HEK293 (cell line): ENCODE measurements around the gene RAX2.

Experiments
- CTCF ChIA-PET: fragments of 350-600 bp; formaldehyde crosslinking; extraction: SDS; loops from one replicate; lab custom pipeline; 2021; ENCODE audit warnings: antibody characterized with exemption; lab: Yijun Ruan, JAX
- POLR2A ChIA-PET: fragments of 300-600 bp; formaldehyde crosslinking; extraction: SDS; loops from one replicate; lab custom pipeline; 2020; ENCODE audit warnings: antibody characterized with exemption, inconsistent platforms; lab: Yijun Ruan, JAX
- H3K27ac ChIP-seq: fragments of 200-500 bp; sonication (Bioruptor generic); 2 replicates; pipeline ENCODE4 v1.5.1; 2014; ENCODE audit warnings: low read depth, low read length, control low read depth, inconsistent platforms; ENCODE audit errors: extremely low read depth
- H3K36me3 ChIP-seq, 2 experiments: fragments of 200-500 bp in 1 of 2; sonication (Bioruptor generic) in 1 of 2; 1 replicate in 1 of 2; 2 replicates in 1 of 2; pipeline ENCODE4 v1.5.1; 2014 to 2017; ENCODE audit warnings: inconsistent platforms in 2 of 2, low read length in 2 of 2; ENCODE audit not compliant: control insufficient read depth in 2 of 2, insufficient read depth in 1 of 2
- H3K4me1 ChIP-seq: fragments of 200-500 bp; sonication (Bioruptor generic); 2 replicates; pipeline ENCODE4 v1.5.1; 2014; ENCODE audit warnings: mild to moderate bottlenecking, low read length, inconsistent platforms; ENCODE audit not compliant: control insufficient read depth, insufficient read depth
- H3K4me3 ChIP-seq: 2 replicates; pipeline ENCODE4 v1.5.1; 2011; ENCODE audit warnings: low read depth, mild to moderate bottlenecking, control low read depth, low read length, moderate library complexity
- H3K9me3 ChIP-seq: fragments of 200-500 bp; sonication (Bioruptor generic); 2 replicates; pipeline ENCODE4 v1.5.1; 2014; ENCODE audit warnings: low read depth, low read length, inconsistent platforms; ENCODE audit not compliant: control insufficient read depth, insufficient read depth
- GLIS1 ChIP-seq: fragments of 450-650 bp; formaldehyde crosslinking; IDR thresholded peaks from 2 replicates; pipeline ENCODE4 v1.5.1; 2016; ENCODE audit warnings: missing biosample characterization, missing genetic modification characterization
- KLF7 ChIP-seq: fragments of 450-650 bp; formaldehyde crosslinking; IDR thresholded peaks from 2 replicates; pipeline ENCODE4 v1.5.1; 2016; ENCODE audit warnings: missing biosample characterization, missing genetic modification characterization, borderline replicate concordance
- MEIS1 ChIP-seq: sonication (generic); formaldehyde crosslinking; IDR thresholded peaks from 2 replicates; pipeline ENCODE4 v1.8.1; 2022; ENCODE audit warnings: missing genetic modification reagents, mild to moderate bottlenecking, borderline replicate concordance
- OVOL3 ChIP-seq: fragments of 450-650 bp; formaldehyde crosslinking; IDR thresholded peaks from 2 replicates; pipeline ENCODE4 v1.5.1; 2016; ENCODE audit warnings: missing biosample characterization, missing genetic modification characterization
- PBX3 ChIP-seq: sonication (generic); formaldehyde crosslinking; IDR thresholded peaks from 2 replicates; pipeline ENCODE4 v1.8.1; 2022; ENCODE audit warnings: mild to moderate bottlenecking, moderate library complexity, missing genetic modification reagents
- ZBTB20 ChIP-seq: fragments of 450-650 bp; formaldehyde crosslinking; IDR thresholded peaks from 2 replicates; pipeline ENCODE4 v1.5.1; 2016; ENCODE audit warnings: missing biosample characterization, missing genetic modification characterization
- ZBTB26 ChIP-seq: fragments of 450-650 bp; formaldehyde crosslinking; optimal IDR thresholded peaks from 2 replicates; pipeline ENCODE3; 2016; ENCODE audit warnings: missing biosample characterization, mild to moderate bottlenecking, missing genetic modification characterization
- ZBTB49 ChIP-seq: fragments of 450-650 bp; formaldehyde crosslinking; IDR thresholded peaks from 2 replicates; pipeline ENCODE4 v1.5.1; 2016; ENCODE audit warnings: missing biosample characterization, missing genetic modification characterization, low read depth
- ZNF140 ChIP-seq: fragments of 450-650 bp; formaldehyde crosslinking; IDR thresholded peaks from 2 replicates; pipeline ENCODE4 v1.5.1; 2016; ENCODE audit warnings: missing biosample characterization, missing genetic modification characterization
- ZNF174 ChIP-seq: fragments of 450-650 bp; formaldehyde crosslinking; IDR thresholded peaks from 2 replicates; pipeline ENCODE4 v1.5.0; 2017; ENCODE audit warnings: missing biosample characterization, mild to moderate bottlenecking, missing genetic modification characterization
- ZNF184 ChIP-seq: fragments of 450-650 bp; IDR thresholded peaks from 2 replicates; pipeline ENCODE4 v1.5.1; 2018; ENCODE audit warnings: missing biosample characterization, mild to moderate bottlenecking, missing genetic modification characterization
- ZNF19 ChIP-seq: fragments of 450-650 bp; formaldehyde crosslinking; IDR thresholded peaks from 2 replicates; pipeline ENCODE4; 2016; ENCODE audit warnings: missing biosample characterization, missing genetic modification characterization, low read depth
- ZNF24 ChIP-seq: fragments of 450-650 bp; formaldehyde crosslinking; IDR thresholded peaks from 2 replicates; pipeline ENCODE4 v1.5.1; 2016; ENCODE audit warnings: missing biosample characterization, missing genetic modification characterization
- ZNF350 ChIP-seq: fragments of 450-650 bp; formaldehyde crosslinking; IDR thresholded peaks from 2 replicates; pipeline ENCODE4 v1.5.0; 2017; ENCODE audit warnings: missing biosample characterization, mild to moderate bottlenecking, missing genetic modification characterization
- ZNF473 ChIP-seq: fragments of 450-650 bp; formaldehyde crosslinking; IDR thresholded peaks from 2 replicates; pipeline ENCODE4 v1.5.1; 2017; ENCODE audit warnings: missing biosample characterization, missing genetic modification characterization
- ZNF610 ChIP-seq: fragments of 450-650 bp; formaldehyde crosslinking; IDR thresholded peaks from 2 replicates; pipeline ENCODE4 v1.5.1; 2016; ENCODE audit warnings: missing biosample characterization, missing genetic modification characterization, borderline replicate concordance
- ZNF677 ChIP-seq: fragments of 450-650 bp; IDR thresholded peaks from 2 replicates; pipeline ENCODE4 v1.5.0; 2018; ENCODE audit warnings: missing biosample characterization, mild to moderate bottlenecking, missing genetic modification characterization, moderate library complexity
- ZNF701 ChIP-seq: fragments of 450-650 bp; formaldehyde crosslinking; IDR thresholded peaks from 2 replicates; pipeline ENCODE4 v1.5.1; 2016; ENCODE audit warnings: missing biosample characterization, missing genetic modification characterization
- ZNF830 ChIP-seq: fragments of 450-650 bp; IDR thresholded peaks from 2 replicates; pipeline ENCODE4 v1.5.0; 2018; ENCODE audit warnings: missing biosample characterization, missing genetic modification characterization, low read depth, mild to moderate bottlenecking, moderate library complexity
- TF ChIP-seq, protein P1 (sequence below): fragments of 450-650 bp; formaldehyde crosslinking; IDR thresholded peaks from 2 replicates; pipeline ENCODE4 v1.5.1; 2017; ENCODE audit warnings: missing biosample characterization, missing genetic modification characterization
- TF ChIP-seq, protein P2 (sequence below): fragments of 450-650 bp; formaldehyde crosslinking; IDR thresholded peaks from 2 replicates; pipeline ENCODE4 v1.5.1; 2017; ENCODE audit warnings: missing biosample characterization, mild to moderate bottlenecking, missing genetic modification characterization, moderate library complexity

RAX2 gene

DNA sequence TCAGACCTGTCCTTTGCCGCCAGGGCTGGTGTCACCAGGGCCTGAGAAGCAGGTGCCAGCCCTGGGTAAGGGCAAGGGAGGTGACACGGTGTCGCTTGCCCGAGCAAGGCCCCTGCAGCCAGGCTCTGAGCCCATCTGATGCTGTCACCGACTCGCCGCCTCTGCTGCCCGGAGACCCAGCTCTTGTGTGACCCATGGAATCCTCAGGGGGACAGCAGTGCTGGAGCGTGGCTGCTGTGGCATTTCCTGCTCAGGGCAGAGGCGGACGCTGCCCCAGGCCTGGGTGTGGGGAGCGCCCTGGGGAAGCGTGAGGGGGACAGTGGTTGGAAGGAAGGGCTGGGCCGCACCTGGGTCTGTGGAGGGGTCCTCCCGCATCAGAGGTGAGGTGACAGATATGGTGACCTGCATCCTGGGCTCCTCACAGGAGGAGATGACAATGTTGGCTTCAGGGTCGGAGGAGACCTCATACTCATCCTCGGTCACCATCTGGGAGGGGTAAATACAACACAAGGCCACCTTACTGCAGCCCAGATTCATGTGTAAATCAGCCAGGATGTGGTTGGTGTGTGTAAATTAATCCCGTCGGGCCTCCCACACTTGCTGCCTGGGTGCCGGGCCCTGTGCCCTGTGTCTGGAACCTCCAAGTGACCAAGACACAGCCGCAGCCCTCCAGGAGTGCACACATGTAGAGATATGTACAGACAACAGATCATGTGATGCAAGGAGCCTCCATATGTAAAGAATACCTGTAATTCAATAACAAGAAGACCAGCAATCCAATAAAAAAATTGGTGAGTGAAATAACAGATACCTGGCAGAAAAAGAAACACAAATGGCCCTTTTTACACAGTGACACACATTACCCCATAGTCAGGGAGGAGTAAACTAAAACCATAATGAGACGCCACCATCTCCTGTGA, 41.7 kb upstream of the RAX2 start (continued):
- TF ChIP-seq OVOL3 (tag by site-specific recombination) (no peak), GLIS1 (tag by site-specific recombination) (no peak), ZNF19 (tag by site-specific recombination) (no peak)

DNA sequence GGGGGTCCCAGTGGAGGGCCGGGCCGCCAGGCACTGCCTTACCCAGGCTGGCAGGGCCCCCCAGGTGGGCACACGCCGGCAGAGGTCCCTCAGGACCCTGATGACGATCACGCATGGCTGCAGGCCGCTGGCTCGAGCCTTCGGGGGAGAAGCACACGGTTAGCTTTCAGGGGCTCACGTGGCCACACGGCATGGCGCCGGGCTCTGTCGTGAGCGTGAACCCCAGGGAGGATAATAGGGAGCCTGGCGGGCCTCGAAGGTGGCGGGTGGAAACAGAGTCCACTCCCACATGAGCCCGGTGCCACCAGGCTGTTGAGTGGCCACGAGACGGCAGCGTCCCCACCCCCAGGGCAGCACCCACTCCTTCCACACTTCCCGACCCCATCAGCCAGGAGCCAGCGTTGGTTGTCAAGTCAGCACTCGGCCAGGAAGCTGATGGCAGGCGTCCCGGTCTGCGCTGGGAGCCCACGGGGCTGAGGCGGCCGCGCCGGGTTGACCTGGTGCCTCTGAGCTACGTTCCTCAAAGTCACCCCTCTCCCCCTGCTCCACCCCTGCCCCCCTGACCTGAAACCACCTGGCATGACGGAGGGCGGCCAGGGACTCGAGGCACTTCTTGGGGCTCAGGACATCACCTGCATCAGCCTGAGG, 38.8 kb upstream of the RAX2 start:
- Histone ChIP-seq H3K9me3 (no peaks in the 10 kb centered on the region), H3K36me3 (no peaks in the 10 kb centered on the region), H3K27ac (no peak overlapping the region), H3K4me1 (no peaks in the 10 kb centered on the region), H3K4me3 (no peak overlapping the region)
- ChIA-PET CTCF (interaction anchor here (2.9 kb wide), 1 partner anchor 11 kb away, joined by 15 read pairs; no protein-coding TSS in a partner anchor), POLR2A (interaction anchor here (0.6 kb wide), 1 partner anchor 60 kb away, joined by 6 read pairs; no protein-coding TSS in a partner anchor)
- no peak for TF ChIP-seq ZNF350 (tag by site-specific recombination)
- TF ChIP-seq MEIS1 (CRISPR knock-in tag) = no peak
- TF ChIP-seq ZBTB20 (tag by site-specific recombination) = no peak
- TF ChIP-seq ZNF610 (tag by site-specific recombination) = no peak
- TF ChIP-seq ZNF174 (tag by site-specific recombination) = no peak
- TF ChIP-seq, protein P1, sequence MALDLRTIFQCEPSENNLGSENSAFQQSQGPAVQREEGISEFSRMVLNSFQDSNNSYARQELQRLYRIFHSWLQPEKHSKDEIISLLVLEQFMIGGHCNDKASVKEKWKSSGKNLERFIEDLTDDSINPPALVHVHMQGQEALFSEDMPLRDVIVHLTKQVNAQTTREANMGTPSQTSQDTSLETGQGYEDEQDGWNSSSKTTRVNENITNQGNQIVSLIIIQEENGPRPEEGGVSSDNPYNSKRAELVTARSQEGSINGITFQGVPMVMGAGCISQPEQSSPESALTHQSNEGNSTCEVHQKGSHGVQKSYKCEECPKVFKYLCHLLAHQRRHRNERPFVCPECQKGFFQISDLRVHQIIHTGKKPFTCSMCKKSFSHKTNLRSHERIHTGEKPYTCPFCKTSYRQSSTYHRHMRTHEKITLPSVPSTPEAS (tag by site-specific recombination) = no peak
- TF ChIP-seq ZNF473 (tag by site-specific recombination) = no peak
- no peak for TF ChIP-seq ZNF184 (tag by site-specific recombination)
- TF ChIP-seq PBX3 (CRISPR knock-in tag) = no peak
- TF ChIP-seq, protein P2, sequence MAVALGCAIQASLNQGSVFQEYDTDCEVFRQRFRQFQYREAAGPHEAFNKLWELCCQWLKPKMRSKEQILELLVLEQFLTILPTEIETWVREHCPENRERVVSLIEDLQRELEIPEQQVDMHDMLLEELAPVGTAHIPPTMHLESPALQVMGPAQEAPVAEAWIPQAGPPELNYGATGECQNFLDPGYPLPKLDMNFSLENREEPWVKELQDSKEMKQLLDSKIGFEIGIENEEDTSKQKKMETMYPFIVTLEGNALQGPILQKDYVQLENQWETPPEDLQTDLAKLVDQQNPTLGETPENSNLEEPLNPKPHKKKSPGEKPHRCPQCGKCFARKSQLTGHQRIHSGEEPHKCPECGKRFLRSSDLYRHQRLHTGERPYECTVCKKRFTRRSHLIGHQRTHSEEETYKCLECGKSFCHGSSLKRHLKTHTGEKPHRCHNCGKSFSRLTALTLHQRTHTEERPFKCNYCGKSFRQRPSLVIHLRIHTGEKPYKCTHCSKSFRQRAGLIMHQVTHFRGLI (tag by site-specific recombination) = no peak
- TF ChIP-seq ZNF830 (tag by site-specific recombination) = no peak
- no peak for TF ChIP-seq ZNF24 (tag by site-specific recombination)
- TF ChIP-seq ZBTB26 (tag by site-specific recombination) = no peak
- no peak for TF ChIP-seq ZBTB49 (tag by site-specific recombination)
- TF ChIP-seq ZNF701 (tag by site-specific recombination) = no peak
- TF ChIP-seq ZNF140 (tag by site-specific recombination) = no peak
- no peak for TF ChIP-seq KLF7 (tag by site-specific recombination)
- no peak for TF ChIP-seq ZNF677 (tag by site-specific recombination)
- TF ChIP-seq, all 188 proteins: peak for 0
